GM19397 (cell line): ENCODE data around the gene DHRS4L2.
"Not testable (repeated sequence)": the region's sequence is repeated elsewhere in the genome, so short reads cannot be mapped to it uniquely, and the experiment has no call there.

Experiments used
- ATAC-seq: cut with Tn5 transposase; IDR thresholded peaks from one replicate; pipeline ENCODE4 v1.9.1; 2021; ENCODE audit warnings: mild to moderate bottlenecking, moderate library complexity; ENCODE audit not compliant: unreplicated experiment

DHRS4L2 gene

GRCh38 chr14:23970283-23970659 is 18.5 kb upstream of the DHRS4L2 start:
- ATAC-seq: not testable (repeated sequence)

GRCh38 chr14:23973178-23973577 is 15.6 kb upstream of the DHRS4L2 start:
- not testable (repeated sequence) for ATAC-seq

- ATAC-seq: not testable (repeated sequence)
Observed at GRCh38 chr14:23974041-23974440, 14.7 kb upstream of the DHRS4L2 start.

- ATAC-seq: not testable (repeated sequence)
Observed at GRCh38 chr14:23977208-23977607, 11.5 kb upstream of the DHRS4L2 start.

- not testable (repeated sequence) for ATAC-seq
Observed at GRCh38 chr14:23981951-23982813, 6.5 kb upstream of the DHRS4L2 start.

- no peak for ATAC-seq
Observed at GRCh38 chr14:23984891-23985602, 3.7 kb upstream of the DHRS4L2 start.

- ATAC-seq: peak; percentile 7
Observed at GRCh38 chr14:23988223-23988606, 514 bp upstream of the DHRS4L2 start.

GRCh38 chr14:23989734-23990445 is 1.2 kb downstream of the DHRS4L2 start:
- ATAC-seq: not testable (repeated sequence)

GRCh38 chr14:23990961-23991360 is 2.2 kb downstream of the DHRS4L2 start:
- ATAC-seq: not testable (repeated sequence)

- ATAC-seq: not testable (repeated sequence)
Observed at GRCh38 chr14:23993042-23993441, 4.3 kb downstream of the DHRS4L2 start.

GRCh38 chr14:23996009-23996408 is 7.3 kb downstream of the DHRS4L2 start:
- not testable (repeated sequence) for ATAC-seq

- not testable (repeated sequence) for ATAC-seq
Observed at GRCh38 chr14:23996825-23997224, 8.1 kb downstream of the DHRS4L2 start.

- not testable (repeated sequence) for ATAC-seq
Observed at GRCh38 chr14:23999640-24000039, 10.9 kb downstream of the DHRS4L2 start.

- not testable (repeated sequence) for ATAC-seq
Observed at GRCh38 chr14:24001078-24001477, 12.3 kb downstream of the DHRS4L2 start.

GRCh38 chr14:24001679-24002078 is 12.9 kb downstream of the DHRS4L2 start:
- ATAC-seq: not testable (repeated sequence)

GRCh38 chr14:24006471-24006816 is 17.7 kb downstream of the DHRS4L2 start:
- ATAC-seq: peak; percentile 33

GRCh38 chr14:24006817-24007652 is 18.3 kb downstream of the DHRS4L2 start:
- peak; percentile 84 for ATAC-seq

GRCh38 chr14:24011051-24011450 is 22.3 kb downstream of the DHRS4L2 start:
- ATAC-seq: no peak

- ATAC-seq: not testable (repeated sequence)
Observed at GRCh38 chr14:24012726-24013273, 24.1 kb downstream of the DHRS4L2 start.
